SKM-1 (cell line): Measurements from ENCODE around the gene KIF26A.

ENCODE experiments used
- DNase-seq: peaks from one replicate; lab custom pipeline; 2025; ENCODE audit not compliant: unreplicated experiment; lab: John Stamatoyannopoulos, UW

The KIF26A gene

DNA sequence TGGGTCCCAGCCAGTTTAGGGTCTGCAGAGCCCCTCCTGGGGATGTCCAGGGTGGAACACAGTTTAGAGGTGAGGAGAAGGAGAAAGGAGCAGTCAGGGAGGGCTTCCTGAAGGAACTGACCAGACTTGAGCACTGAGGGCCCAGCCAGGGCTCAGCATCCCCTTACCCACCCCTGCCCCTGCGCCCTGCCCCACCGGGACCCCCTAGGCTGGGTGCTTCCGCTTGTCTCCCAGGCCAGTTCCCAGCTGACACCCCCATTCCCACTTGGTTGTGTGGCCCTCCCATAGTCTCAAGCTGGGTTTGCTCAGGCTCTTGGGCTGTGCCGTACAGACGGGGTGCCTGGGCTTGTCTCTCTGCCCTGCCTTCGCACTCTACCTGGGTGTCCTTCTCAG lies 26.3 kb upstream of the KIF26A start:
- no peak for DNase-seq

DNA sequence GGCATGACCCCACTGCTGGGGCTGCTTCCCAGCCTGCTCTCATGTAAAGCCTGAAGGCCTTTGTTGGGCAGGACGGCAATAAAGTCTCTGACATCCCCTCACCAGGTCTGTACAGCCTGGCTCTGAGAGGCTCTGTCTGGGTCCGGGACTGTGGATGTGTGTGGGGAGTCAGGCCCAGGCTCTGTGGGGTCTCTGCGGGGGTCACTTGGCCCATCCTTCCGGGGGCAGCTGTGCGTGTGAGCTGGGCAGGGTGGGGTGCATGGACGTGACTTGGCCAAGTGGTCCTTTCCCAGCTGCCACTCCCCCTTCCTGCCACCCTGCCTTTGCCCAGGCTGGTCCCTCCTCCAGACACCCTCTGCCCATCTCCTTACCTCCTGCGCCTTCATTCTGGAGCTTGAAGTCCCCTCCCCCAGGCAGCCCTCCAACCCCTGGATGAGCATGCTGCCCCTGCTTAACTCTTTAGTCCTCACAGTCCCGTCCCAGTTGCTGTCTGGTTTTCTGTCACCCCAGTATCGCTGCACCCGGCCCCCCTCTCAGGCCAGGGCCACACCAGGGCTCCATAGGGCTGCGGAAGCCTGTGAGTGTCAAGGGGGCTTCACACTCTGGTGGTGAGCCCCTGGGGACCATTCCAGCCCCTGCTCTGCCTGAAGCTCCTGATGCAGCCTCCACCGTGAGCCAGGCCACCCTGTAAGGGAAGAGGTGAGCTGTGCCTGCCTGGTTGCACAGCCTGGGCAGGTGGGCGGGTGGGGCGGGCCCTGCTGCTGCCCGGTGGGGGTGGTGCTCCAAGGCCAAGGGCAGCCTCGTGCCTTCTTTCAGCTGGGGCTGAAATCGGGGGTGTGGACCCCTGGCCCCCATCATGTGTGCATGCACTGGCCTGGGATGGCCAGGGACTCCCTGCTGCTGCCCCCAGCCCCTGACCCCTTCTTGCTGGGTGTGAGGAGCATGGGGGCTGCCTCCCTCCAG lies 25.5 kb upstream of the KIF26A start:
- DNase-seq: no peak

DNA sequence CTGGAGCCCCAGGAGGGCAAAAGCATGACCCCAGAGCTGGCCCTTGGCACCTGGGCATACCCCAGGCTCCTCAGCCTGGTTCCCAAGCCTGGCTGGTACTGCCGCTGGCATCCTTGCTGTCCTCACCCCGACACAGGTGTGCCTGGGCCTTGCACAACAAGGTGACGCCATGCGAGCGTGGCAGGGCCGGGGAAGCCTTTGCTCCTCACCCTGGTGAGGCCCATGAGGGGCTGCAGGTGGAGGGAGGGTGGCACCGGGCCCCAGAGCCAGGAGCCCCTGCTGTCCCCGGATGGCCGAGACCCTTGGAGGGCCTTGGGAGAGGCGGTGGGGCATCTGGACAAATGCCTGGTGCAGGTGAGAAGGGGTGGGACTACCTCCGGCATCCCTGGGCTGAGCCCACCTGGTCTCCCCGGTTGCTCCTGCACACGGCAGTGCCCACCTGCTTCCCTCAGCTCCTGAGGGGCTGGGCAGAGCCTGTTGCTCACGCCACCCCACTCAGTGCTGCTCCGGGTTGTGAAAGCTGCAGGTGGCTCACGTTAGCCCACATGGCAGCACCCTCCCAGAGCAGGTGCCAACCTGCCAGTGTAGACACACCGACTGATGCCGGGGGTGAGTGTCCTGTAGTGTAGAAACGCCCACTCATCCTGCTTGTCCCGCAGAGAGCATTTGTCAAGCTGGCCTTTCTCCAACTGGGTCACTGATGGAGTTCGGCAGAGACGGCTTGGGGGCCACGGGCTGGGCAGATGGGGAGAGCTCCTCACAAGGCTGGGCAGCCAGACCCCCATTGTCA lies 24.6 kb upstream of the KIF26A start:
- no peak for DNase-seq

DNA sequence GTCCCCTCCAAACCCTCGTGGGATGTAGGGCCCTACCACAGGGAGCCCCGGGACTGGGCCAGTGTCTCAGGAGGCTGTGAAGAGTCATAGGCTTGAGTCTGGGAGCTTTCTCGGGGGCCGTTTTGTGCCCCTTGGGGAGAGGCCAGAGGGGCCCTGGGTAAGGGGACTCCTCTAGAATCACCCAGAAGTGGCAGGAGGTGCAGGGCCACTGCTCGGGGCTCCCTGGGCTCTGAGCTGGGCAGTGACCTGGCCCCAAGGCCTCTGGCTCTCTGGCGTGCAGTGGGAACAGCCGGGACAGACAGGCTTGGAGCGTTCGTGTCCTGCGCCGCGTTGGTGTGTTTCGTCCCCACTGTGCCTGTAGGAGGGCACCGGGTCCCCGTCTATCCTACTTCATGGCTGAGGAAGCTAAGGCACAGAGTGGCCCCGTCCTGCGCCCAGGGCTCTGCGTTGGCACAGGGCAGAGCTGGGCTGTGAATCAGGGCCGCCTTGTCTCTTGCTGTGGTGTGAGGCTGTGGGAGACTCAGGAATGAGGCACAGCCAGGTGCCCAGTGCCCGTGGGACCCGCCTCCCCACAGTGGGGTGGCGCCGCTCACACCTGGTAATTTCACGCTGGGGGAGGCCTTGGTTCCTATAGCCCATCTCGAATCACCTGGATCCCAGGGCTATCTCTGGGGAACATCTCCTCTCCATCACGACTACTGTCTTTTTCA lies 23.8 kb upstream of the KIF26A start:
- no peak for DNase-seq

DNA sequence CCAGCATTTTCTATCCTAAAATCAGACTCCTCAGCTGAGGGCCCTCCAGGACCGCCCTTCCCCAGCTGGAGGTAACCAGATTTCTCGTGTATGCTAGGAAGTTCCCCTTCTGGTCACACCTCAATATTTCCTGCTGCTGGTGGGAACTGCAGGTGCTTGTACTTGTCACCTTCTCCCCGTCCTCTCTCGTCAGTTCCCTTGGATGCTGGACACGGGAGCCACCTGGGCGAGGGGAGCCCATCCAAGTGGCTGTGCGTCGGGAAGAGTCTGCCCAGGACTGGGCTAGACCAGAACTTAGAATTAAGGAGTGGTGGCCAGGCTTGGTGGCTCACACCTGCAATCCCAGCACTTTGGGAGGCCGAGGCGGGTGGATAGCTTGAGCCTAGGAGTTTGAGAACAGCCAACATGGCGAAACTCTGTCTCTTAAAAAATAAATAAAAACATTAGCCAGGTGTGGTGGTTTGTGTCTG lies 23.2 kb upstream of the KIF26A start:
- no peak for DNase-seq

DNA sequence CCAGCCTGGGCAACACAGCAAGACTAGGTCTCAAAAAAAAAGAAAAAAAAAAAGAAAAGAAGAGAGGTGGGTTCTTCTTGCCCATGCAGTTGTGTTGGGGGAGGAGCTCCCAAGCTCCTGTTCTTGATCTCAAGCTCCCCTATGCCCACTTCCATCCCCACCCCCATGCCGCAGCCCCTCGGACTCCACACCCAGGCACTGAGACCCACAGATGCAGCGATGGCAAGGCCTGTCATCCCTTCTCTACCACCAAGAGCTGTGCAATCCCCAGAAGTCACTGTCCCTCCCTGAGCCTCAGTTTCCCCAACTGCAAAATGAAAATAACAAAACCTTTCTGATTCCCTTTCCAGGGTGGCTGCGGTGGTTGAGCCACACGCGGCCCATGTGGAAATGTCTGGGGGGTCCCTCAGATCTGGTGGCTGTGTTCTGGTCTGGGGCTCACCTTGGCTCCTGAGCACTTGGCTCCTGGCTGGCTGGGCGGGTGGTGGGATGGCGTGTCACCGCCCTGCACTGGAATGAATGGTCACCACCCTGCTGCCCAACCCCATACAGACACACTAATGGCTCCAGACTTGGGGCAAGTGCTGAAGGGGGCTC lies 22.6 kb upstream of the KIF26A start:
- no peak for DNase-seq

DNA sequence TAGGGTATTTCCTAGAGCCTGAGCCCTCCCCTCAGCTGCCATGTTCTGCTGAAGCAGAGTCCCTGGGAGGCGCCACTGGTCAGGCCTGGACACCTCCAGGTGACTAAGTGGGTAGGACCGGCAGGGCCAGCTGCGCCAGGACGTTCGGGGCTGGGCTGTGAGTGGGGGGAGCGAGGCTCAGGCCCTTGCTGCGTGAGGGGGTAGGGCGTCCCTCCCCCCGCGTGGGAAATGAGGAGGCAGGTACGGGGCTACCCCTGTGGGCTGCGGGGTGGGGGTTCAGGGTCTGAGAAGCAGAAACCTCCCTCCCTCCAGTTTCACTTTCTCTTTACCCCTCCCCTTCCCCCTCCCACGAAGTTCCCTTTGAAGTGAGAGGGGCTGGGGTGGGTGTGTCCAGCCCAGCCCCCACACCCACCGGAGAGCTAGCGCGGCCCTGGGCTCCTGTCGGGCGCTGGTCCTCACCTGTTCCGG lies 22.1 kb upstream of the KIF26A start:
- DNase-seq: no peak

DNA sequence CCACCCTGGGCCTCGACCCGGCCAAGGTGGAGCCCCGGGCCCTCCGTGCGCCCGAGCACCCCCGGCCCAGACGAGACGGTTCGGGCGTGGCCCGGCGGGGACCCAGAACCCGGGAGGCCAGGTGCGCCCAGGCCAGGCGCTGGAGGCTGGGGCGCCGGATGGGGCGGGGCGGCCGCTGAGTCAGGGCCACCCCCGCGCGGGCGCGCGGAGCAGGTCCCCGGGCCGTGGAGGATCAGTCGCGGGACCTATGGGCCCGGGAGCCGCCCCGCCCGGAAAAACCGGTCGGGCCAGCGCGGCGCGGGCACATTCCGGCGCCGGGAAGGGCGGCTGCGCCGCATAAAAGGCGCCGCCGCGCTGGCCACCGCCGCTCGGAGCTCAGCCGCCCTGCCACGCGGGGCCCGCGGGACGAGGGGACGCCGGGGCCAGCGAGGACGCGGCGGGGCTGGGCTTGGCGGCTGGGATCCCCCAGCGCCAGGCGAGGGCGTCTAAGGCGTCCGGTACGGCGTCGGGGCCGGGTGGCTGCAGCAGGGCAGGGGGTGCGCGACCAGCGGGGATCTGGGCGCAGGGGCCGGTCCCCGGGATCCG lies 21.5 kb upstream of the KIF26A start:
- DNase-seq: no peak

DNA sequence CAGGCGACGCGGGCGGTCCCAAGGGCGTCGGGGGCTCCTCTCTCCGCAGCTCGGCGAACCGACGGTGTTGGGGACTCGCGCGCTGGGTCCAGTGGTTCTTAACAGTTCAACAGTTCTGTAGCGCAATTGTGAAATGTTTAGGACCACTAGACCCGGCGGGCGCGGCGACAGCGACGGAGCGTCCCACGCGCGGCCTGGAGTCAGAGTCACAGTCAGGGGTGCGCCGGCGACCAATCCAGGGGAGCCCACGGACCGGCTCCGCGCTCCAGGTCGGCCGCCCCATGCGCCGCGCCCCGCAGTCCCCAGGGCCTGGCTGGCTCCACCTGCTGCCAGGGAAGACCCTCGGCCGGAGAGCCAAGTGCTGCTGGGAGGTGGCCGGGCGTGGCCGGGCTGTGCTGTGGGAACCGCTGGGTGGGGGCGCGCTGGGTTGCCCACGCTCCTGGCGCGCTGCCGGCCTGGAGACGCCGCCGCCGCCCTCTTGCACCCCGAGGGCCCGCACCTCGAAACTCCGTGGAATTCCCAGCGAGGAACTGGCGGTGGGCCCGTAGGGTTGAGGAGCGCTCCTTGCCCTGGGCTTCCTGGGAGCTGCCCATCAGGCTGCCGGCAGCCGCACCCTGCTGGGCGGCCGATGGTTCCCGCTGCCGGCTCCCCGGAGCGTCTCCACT lies 20.9 kb upstream of the KIF26A start:
- DNase-seq: no peak

DNA sequence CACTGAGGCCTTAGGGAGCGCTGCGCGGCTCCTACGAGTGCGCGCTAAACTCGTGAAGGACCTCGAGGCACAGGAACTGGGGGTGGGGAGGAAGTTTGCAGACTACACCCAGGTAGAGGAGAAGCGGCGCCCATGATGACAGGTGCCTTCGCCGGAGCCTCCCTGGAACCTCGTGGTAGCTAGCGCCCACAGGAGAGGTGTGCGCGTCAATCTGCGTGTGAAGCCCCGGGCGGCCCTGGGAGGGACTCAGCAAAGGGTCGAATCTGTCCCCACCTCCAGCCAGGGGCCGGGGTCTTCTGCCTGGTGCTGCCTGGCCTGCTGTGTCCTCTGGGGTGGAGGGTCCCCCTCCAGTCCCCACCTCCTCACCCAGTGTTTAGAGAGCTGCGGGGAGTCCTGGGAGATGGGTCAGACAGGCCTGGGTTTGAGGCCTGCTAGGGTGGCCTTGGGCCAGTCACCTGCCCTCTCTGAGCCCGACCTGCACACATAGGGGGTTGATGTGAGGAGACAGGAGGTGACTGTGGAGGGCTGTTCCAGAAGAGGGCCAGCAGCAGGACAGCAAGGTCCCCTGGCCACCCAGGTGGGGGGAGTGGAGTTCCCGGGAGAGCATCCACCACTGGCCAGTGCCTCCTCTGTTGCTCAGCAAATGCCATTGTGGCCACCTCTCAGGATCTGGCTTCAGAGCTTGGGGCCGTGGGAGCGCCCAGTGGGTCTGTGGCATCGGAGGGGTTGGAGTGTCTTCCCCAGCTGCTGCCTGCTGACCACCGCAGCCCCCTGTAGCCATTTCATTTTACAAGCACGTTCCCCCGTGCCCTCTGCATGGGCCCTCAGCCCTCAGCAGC lies 20.2 kb upstream of the KIF26A start:
- no peak for DNase-seq

DNA sequence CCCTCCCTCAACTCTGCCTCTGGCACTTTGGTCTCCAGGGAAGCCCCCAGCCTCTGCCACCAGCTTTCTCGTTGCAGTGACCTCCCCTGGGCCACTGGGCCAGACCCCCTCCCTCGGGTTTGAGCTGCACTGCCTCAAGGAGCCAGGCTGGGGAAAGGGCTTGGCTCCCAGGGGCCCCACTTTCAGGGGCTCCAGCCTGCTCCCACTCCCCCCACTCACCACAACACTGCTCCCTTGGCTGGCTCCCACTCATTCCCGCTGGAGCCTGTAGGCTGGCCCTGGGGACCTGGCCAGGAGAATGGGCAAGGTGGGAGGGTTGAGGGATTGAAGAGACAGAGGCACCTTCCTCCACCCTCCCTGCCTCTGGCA lies 19.3 kb upstream of the KIF26A start:
- no peak for DNase-seq

DNA sequence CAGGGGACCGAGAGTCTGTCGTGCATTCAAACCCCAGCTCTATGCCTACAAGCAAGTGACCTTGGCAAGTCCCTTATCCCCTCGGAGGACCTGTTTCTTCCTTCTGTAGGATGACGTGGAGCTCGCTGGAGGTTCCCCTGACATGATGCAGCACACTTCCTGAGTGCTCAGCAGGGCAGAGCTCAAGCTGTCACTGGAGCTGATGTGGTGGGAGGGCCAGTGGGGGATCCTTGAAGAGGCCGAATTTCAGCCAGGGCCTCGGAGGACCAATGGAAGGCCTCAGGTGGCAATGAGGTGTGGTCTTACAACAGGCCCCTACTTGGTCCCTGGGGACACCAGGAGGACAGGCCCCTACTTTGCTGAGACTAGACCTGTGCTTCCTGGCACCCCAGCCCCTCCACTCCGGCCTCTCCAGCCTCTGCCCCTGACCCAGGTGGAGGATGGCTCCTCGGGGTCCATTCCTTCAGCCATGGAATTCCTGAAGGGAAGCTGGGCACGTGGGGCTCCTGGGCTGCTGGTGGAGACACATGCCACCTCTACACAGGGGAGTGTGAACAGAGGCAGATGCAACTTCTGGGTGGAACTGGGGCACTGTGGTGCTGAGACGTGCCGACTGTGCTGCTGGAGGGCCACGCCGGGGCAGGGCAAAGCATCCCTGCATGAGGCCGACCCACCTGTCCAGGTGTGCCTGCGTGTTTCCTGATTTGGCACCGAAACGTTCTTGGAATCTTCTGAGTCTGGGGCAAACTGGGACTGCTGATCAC lies 18.7 kb upstream of the KIF26A start:
- DNase-seq: no peak

DNA sequence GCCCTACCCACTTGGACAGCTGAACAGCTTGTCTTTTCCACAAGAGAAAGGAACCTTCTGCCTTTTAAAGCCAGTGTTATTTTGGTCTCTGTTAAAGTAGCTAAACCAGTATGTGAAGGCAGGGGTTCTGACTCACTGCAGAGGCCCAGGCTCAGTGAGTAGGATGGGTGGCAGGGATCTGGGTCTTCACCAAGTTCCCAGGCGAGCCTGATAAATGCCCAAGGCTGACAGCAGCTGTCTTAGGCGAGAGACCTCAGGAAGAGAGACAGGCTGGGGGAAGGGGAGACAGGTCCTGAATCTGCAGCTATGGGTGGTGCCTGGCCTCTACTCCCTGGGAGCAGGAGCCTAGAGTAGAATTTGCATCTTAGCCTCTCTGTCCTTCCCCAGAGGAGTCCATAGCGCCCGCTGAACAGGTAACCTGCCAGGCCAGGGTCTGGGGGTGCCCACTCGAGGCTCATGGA lies 18.1 kb upstream of the KIF26A start:
- DNase-seq: no peak

DNA sequence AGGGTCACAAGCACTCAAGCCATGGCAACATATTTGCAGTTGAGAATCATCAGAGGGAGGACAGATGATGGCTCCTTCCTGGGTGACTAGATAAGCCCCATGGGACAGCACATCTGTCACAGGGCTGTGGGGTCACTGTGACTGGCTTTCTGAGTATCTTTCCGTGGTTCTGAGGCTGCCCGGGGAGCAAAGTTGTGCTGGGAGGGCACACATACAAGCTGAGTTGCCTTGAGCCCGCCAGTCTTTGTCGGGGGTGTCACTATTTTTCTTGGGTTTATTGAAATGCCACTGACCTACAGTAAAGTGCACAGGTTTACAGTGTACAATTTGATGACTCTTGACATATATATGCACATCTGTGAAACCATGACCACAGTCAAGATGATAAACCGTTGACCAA lies 17.2 kb upstream of the KIF26A start:
- no peak for DNase-seq

DNA sequence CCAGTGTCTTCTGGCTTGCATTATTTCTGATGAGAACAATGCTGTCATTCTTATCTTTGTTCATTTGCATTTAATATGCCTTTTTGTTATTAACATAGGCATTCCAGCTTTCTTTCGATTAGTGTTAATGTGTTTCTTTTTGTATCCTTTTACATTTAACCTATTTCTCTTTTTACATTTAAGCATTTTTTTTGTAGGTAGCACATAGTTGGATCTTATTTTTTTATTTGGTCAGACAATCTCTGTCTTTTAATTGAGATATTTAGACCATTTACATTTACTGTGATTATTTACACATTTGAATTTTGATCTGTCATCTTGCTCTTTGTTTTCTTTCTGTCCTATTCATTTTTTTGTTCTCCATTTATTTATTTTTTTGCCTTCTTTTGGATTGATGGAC lies 14.5 kb upstream of the KIF26A start:
- no peak for DNase-seq

DNA sequence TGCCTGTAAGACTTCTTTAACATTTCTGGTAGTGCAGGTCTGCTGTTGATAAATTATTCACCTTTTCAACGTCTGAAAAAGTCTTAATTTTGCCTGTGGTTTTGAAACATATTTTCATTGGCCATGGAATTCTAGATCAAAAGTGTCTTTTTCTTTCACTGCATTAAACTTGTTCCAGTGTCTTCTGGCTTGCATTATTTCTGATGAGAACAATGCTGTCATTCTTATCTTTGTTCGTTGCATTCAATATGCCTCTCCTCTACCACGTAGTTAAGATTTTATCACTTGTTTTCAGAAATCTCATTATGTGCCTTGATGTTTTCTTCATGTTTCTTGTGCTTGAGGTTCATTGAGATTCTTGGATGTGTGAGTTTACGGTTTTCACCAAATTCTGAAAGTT lies 13.4 kb upstream of the KIF26A start:
- DNase-seq: no peak

DNA sequence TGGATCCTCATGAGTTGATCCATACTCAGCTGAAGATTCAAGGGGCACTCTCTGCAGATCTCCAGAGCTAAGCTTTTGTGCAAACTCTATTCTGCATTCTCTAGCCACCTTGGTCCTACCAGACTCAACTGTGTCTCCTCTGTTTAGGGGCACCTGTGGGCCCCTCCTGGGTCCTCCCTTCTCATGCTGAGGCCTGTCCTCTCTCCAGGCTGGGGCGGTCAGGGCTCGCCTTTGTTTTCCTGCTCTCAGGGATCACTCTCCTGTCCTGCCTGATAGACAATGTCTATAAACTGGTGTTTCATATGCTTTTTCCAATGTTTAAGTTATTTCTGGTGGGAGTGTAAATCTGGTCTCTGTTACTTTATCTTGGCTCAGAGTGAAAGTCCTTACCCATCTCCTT lies 11.6 kb upstream of the KIF26A start:
- no peak for DNase-seq

DNA sequence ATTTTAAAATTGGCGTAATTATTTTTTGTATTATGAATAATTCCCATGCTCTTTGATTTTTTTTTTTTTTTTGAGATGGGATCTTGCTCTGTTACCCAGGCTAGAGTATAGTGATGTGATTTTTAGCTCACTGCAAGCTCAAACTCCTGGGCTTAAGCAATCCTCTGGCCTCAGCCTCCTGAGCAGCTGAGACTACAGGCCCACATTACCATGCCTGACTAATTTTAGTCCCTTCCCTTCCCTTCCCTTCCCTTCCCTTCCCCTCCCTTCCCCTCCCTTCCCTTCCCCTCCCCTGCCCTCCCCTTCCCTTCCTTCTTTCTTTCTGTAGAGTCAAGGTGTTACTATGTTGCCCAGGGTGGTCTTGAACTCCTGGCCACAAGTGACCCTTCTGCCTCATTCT lies 9.4 kb upstream of the KIF26A start:
- DNase-seq: no peak
